ENCODE measurements around the gene LSAMP. TPM values are rescaled to one million over a fixed set of nuclear protein-coding genes. Genes with fewer than 3 reads are reported as not detected.

The LSAMP gene
- total RNA-seq, 4 donors from 2014 or later = 0.30 to 5.5 (median 1.4) TPM

DNA sequence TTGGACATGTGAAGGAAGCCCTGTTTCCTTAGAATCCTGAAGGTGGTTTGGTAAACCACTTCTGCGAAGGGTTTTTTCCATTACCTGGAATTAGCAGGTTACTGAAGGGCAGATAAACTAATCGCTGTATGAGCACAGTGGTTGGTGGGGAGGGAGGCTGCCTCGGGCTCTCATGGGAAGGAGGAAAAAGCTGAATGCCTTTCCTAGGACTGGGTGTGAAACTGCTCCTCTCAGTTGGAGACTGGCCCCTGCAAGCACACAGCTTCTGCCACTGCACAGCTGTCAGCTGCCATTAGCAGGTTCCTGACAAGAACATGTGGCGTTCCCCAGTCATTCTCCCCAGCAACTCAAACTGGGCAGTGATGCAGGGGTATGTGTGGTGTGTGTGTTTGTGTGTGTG, 445.7 kb downstream of the LSAMP start:
- WGBS, 2 donors = 65 to 68% methylated on average over 3 of the region's 4 CpGs
- Histone ChIP-seq H3K9me3 (no peaks in the 10 kb centered on the region), H3K4me3 (no peak overlapping the region), H3K36me3 (no peaks in the 10 kb centered on the region), H3K4me1 (no peaks in the 10 kb centered on the region), H3K27ac (no peak overlapping the region), H3K27me3 (no peaks in the 10 kb centered on the region)
- intact Hi-C loops (cut with DNase I) = no loop called here
- TF ChIP-seq, protein P1, sequence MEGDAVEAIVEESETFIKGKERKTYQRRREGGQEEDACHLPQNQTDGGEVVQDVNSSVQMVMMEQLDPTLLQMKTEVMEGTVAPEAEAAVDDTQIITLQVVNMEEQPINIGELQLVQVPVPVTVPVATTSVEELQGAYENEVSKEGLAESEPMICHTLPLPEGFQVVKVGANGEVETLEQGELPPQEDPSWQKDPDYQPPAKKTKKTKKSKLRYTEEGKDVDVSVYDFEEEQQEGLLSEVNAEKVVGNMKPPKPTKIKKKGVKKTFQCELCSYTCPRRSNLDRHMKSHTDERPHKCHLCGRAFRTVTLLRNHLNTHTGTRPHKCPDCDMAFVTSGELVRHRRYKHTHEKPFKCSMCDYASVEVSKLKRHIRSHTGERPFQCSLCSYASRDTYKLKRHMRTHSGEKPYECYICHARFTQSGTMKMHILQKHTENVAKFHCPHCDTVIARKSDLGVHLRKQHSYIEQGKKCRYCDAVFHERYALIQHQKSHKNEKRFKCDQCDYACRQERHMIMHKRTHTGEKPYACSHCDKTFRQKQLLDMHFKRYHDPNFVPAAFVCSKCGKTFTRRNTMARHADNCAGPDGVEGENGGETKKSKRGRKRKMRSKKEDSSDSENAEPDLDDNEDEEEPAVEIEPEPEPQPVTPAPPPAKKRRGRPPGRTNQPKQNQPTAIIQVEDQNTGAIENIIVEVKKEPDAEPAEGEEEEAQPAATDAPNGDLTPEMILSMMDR (IDR thresholded peaks at IDR 0.05) = no peak
- TF ChIP-seq POLR2A (IDR thresholded peaks at IDR 0.05) = no peak
- no peak for DNase-seq

DNA sequence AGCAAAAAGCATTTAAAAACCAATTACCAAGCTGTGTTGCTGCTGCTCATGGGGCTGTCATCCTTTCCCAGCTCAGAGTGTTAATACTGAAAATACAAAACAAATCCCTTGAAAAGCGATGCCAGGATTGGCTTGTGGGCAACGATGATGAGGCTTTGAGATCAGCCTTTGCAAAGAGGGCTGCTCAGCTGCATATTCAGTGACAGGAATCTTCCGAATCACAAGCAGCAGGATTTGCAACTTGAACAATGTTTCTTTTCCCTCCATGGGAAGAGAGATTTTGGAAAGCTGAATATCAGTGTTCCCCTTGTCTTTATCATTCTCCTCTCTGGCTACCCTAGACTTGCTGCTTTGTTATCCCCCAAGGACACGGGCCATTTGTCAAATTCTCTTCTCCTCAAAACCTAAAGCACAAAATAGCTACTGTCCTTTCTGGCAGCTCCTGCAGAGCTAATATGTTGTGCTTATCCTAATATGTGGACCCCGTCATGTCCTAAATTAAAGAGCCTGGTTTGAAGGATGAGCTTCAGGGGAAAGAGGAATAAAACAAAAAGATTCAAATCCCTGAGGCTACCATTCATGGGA, 446.2 kb downstream of the LSAMP start:
- 68 to 70% methylated on average over 5 of the region's 5 CpGs for WGBS, 2 donors
- Histone ChIP-seq H3K9me3 (no peaks in the 10 kb centered on the region), H3K36me3 (no peaks in the 10 kb centered on the region), H3K4me1 (no peaks in the 10 kb centered on the region), H3K27me3 (no peaks in the 10 kb centered on the region), H3K4me3 (no peak overlapping the region), H3K27ac (no peak overlapping the region)
- intact Hi-C loops (cut with DNase I) = no loop called here
- DNase-seq = no peak
- TF ChIP-seq, protein P1 (IDR thresholded peaks at IDR 0.05) = no peak
- TF ChIP-seq POLR2A (IDR thresholded peaks at IDR 0.05) = no peak

DNA sequence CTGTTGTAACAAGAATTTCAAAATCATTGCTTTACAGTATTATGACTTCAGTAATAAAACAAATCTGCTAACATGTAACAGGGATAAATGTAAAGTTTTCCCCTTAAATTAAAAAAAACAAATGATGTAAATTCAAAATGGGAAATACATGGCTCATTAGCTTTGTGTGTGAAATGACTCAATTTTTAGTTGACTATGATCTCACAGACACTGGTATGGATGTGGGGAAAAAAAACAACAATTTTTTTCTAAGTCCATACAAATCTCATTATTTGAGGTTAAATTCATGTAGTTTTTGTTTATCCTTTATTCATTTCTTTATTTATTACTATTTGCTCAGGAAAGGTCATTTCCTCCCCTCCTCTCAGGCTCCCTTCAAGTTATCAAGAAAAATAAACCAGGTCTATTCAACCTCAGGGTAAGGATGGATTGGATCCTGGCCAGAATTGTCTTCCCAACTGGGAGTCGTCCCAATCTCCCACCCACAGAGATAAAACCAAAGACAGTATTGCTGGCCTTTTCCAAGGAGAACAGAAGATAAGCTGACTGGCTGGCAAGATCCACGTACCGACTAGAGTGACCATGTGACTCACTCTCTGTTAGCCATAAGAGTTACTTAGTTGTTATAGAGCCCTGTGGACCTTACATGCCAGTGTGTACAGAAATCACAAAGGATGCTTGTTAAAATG, 448.7 kb downstream of the LSAMP start:
- Histone ChIP-seq H3K27me3 (no peaks in the 10 kb centered on the region), H3K4me3 (no peak overlapping the region), H3K36me3 (no peaks in the 10 kb centered on the region), H3K9me3 (no peaks in the 10 kb centered on the region), H3K27ac (no peak overlapping the region), H3K4me1 (no peaks in the 10 kb centered on the region)
- intact Hi-C loops (cut with DNase I) = no loop called here
- DNase-seq = no peak
- WGBS, 2 donors = 56 to 79% methylated on average over 3 of the region's 3 CpGs
- TF ChIP-seq, protein P1 (IDR thresholded peaks at IDR 0.05) = no peak
- TF ChIP-seq POLR2A (IDR thresholded peaks at IDR 0.05) = no peak

DNA sequence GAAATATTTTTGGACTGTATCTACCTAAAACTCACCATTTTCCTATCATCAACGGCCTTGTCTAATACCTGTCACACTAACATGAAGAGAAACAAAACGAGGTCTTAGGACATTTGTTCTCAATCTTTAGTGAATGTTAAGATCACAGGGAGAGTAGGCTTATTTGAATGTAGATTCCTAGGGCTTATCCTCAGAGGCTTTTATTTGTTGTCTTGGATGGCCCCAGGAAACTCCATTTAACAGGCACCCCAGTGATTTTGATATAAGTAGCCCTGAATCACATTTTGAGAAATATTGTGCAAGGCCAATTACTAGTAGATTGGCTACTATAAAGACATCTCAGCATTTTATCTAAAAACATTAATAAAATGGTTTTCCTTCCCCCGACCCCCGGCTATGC, 454.6 kb downstream of the LSAMP start:
- Histone ChIP-seq H3K27ac (no peak overlapping the region), H3K9me3 (no peaks in the 10 kb centered on the region), H3K27me3 (no peaks in the 10 kb centered on the region), H3K4me3 (no peak overlapping the region), H3K4me1 (no peaks in the 10 kb centered on the region), H3K36me3 (no peaks in the 10 kb centered on the region)
- TF ChIP-seq, protein P1 (IDR thresholded peaks at IDR 0.05) = no peak
- WGBS, 2 donors = 73 to 81% methylated on average over 4 of the region's 4 CpGs
- intact Hi-C loops (cut with DNase I) = no loop called here
- no peak for DNase-seq

DNA sequence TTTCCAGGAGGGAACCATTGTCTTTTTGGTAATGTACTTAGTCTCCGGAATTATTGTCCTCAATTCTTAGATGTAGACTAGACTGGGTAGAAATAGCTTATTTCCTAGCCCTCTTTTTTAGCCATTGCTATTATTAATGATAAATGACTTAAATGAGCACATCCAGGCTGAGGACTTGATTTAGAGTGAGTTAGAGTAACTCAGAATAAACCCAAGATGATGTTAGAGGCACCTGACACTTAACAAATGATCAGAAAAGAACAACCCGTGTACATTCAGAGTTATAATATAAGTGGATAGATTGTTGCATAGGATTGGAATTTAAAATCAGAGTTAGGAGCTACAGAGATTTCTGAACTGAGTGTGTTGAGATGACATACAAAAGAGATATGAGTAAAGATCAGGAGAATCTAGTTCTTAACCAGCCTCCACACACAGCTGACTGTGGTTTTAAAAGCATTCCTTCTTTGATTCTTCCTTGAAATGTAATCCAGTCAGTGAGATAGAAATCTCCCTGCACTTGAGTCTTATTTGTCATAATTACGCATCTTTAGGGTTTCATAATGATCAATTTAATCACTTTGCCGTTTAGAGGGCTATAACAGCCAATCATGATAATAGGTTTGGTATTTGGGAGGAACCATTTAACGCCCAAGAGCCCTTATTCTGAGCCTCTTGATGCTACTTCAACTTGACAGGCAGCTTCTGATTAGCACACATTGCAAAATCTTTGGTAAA, 455.4 kb downstream of the LSAMP start:
- TF ChIP-seq, protein P1 (IDR thresholded peaks at IDR 0.05) = no peak
- TF ChIP-seq POLR2A (IDR thresholded peaks at IDR 0.05) = no peak
- Histone ChIP-seq H3K27me3 (no peaks in the 10 kb centered on the region), H3K9me3 (no peaks in the 10 kb centered on the region), H3K27ac (no peak overlapping the region), H3K36me3 (no peaks in the 10 kb centered on the region), H3K4me3 (no peak overlapping the region), H3K4me1 (no peaks in the 10 kb centered on the region)
- WGBS, 2 donors = 87 to 92% methylated on average over 5 of the region's 5 CpGs
- no peak for DNase-seq
- intact Hi-C loops (cut with DNase I) = no loop called here

All from esophagus squamous epithelium (tissue), 5 donors.